ENCODE data around the gene BTF3L4. TPM values are rescaled to one million over a fixed set of nuclear protein-coding genes. Genes with fewer than 3 reads are reported as not detected.

Gene BTF3L4
- total and polyA plus RNA-seq, 10 donors, result 29.5 to 48.6 (median 37.1) TPM

GRCh38 chr1:52098139-52098871 is 42.2 kb downstream of the BTF3L4 start:
- intact Hi-C loops (cut with DNase I; ENCODE audit: low total_unique reads), result no loop called here
- 66 to 77% (median 76%) methylated on average over 8 of the region's 8 CpGs for WGBS, 5 donors

GRCh38 chr1:52102336-52103013 is 46.4 kb downstream of the BTF3L4 start:
- H3K27ac ChIP-seq, result no peak overlapping the region
- no peaks in the 10 kb centered on the region for H3K27me3 ChIP-seq (replicated peaks in 1 of 7)
- TF ChIP-seq POLR2A (IDR thresholded peaks at IDR 0.05) (no peak), POLR2AphosphoS5 (IDR thresholded peaks at IDR 0.05) (no peak), CTCF (IDR thresholded peaks at IDR 0.05 in 8 of 11, conservative IDR thresholded peaks at IDR 0.05 in 3 of 11) (no peak)
- intact Hi-C loops (cut with DNase I; ENCODE audit: low total_unique reads), result no loop called here
- WGBS, 5 donors, result 91 to 97% (median 96%) methylated on average over 1 of the region's 1 CpG
- H3K4me3 ChIP-seq, result no peak overlapping the region
- no peaks in the 10 kb centered on the region for H3K36me3 ChIP-seq
- no peaks in the 10 kb centered on the region for H3K4me1 ChIP-seq
- no peak for DNase-seq
- no peaks in the 10 kb centered on the region for H3K9me3 ChIP-seq

More at GRCh38 chr1:52098139-52098871, 42.2 kb downstream of the BTF3L4 start:
- Histone ChIP-seq H3K9me3 (no peaks in the 10 kb centered on the region), H3K27ac (no peak overlapping the region), H3K27me3 (replicated peaks in 1 of 7) (no peaks in the 10 kb centered on the region), H3K4me1 (no peaks in the 10 kb centered on the region), H3K4me3 (no peak overlapping the region), H3K36me3 (no peaks in the 10 kb centered on the region)
- no peak for DNase-seq
- TF ChIP-seq POLR2AphosphoS5 (IDR thresholded peaks at IDR 0.05), result no peak
- no peak for TF ChIP-seq CTCF (IDR thresholded peaks at IDR 0.05 in 8 of 11, conservative IDR thresholded peaks at IDR 0.05 in 3 of 11)
- TF ChIP-seq POLR2A (IDR thresholded peaks at IDR 0.05), result no peak

GRCh38 chr1:52111492-52111891 is 55.4 kb downstream of the BTF3L4 start:
- TF ChIP-seq CTCF (IDR thresholded peaks at IDR 0.05 in 8 of 11, conservative IDR thresholded peaks at IDR 0.05 in 3 of 11) (no peak), POLR2AphosphoS5 (IDR thresholded peaks at IDR 0.05) (no peak), POLR2A (IDR thresholded peaks at IDR 0.05) (no peak)
- H3K4me1 ChIP-seq, result no peaks in the 10 kb centered on the region
- H3K36me3 ChIP-seq, result no peaks in the 10 kb centered on the region
- intact Hi-C loops (cut with DNase I; ENCODE audit: low total_unique reads), result no loop called here
- no peak for DNase-seq
- H3K27me3 ChIP-seq (replicated peaks in 1 of 7), result no peaks in the 10 kb centered on the region
- no peaks in the 10 kb centered on the region for H3K9me3 ChIP-seq
- no peak overlapping the region for H3K4me3 ChIP-seq
- H3K27ac ChIP-seq, result no peak overlapping the region

GRCh38 chr1:52112489-52112888 is 56.4 kb downstream of the BTF3L4 start:
- Histone ChIP-seq H3K4me1 (no peaks in the 10 kb centered on the region), H3K27me3 (replicated peaks in 1 of 7) (no peaks in the 10 kb centered on the region), H3K4me3 (no peak overlapping the region), H3K36me3 (no peaks in the 10 kb centered on the region), H3K9me3 (no peaks in the 10 kb centered on the region), H3K27ac (no peak overlapping the region)
- TF ChIP-seq CTCF (IDR thresholded peaks at IDR 0.05 in 8 of 11, conservative IDR thresholded peaks at IDR 0.05 in 3 of 11) (no peak), POLR2A (IDR thresholded peaks at IDR 0.05) (no peak), POLR2AphosphoS5 (IDR thresholded peaks at IDR 0.05) (no peak)
- 92 to 99% (median 97%) methylated on average over 3 of the region's 3 CpGs for WGBS, 5 donors
- intact Hi-C loops (cut with DNase I; ENCODE audit: low total_unique reads), result no loop called here
- DNase-seq, result no peak
